Endothelial cell of umbilical vein (primary cell): Measurements from ENCODE around the gene ZNF723.

Experiments
- CTCF ChIP-seq, 2 donors: IDR thresholded peaks; 1 replicate in 1 of 2; 2 replicates in 1 of 2; pipeline ENCODE4 v1.5.1; 2011; ENCODE audit warnings: low read length in 2 of 2, mild to moderate bottlenecking in 2 of 2, moderate library complexity in 2 of 2, control low read depth in 1 of 2, inconsistent platforms in 1 of 2, low read depth in 1 of 2; ENCODE audit not compliant: insufficient read depth in 1 of 2; ENCODE audit errors: extremely low read depth in 1 of 2
- POLR2A ChIP-seq: IDR thresholded peaks from 2 replicates; pipeline ENCODE4 v1.6.1; 2012; ENCODE audit warnings: low read depth, mild to moderate bottlenecking, control low read depth, low read length

DNA sequence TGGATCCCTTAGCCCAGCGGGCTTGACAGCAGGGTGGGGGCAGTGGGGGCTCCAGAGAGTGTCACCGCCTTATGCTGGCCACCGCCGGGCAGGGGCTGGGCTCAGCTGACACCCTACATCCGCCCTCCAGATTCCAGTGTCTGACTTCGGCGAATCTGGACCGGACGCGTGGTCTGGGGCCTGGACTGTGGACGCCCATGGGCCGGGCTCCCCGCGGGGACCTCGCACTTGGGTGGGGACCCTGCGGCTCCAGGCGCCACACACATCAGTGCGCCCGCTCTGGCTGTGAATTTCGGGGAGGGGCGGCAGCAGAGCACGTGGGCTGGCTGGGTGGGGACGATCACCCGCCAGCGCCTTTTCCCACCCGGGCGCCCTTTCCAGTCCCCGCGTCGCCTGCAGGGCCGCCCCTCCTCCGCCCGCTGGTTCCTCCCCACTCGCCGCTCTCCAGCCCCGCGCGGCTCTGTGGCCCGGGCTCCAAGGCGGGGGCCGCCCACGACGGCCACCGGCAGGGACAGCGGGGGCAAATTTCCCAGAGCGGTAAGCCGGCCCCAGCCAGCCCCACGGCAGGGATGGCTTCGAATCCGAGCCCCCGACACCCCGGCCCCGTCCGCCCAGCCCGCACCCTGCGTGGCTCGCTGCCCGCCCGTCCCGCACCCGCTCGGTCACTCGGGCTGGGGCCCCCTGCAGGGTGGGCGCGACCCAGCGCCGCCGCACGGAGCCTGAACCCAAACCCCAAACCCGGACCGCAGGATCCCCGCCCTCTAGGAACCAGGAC is 24.8 kb upstream of the ZNF723 start:
- no peak for TF ChIP-seq CTCF (IDR thresholded peaks at IDR 0.05; ENCODE audit: extremely low read depth in 1 of 2, insufficient read depth in 1 of 2, low read depth in 1 of 2, low read length in 2 of 2)
- TF ChIP-seq POLR2A, result no peak
